ENCODE results near the gene TRAF7.

TRAF7 gene

DNA sequence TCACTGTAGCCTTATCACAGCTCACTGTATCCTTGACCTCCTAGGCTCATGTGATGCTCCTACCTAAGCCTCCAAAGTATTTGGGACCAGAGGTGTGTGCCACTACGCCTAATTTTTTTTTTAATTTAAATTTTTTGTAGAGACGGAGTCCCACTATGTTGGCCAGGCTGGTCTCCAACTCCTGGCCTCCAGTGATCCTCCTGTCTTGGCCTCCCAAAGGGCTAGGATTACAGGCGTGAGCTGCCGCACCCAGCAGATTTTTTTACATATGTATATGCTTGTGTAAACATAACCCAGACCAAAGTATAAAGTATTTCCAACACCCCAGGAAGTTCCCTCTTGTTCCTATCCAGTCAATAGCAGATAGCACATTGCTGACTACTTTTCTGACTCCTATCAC, 60.7 kb downstream of the TRAF7 start:
- Mint-ChIP-seq H3K4me1 (ENCODE audit: low read depth) (peaks cover 29% of the 10 kb centered on the region), H3K36me3 (ENCODE audit: low read depth) (peaks cover 25% of the 10 kb centered on the region), H3K4me3 (peak overlapping the region; percentile 32), H3K9me3 (no peaks in the 10 kb centered on the region), H3K27ac (peak overlapping the region; percentile 90), H3K27me3 (no peaks in the 10 kb centered on the region)
- intact Hi-C loops (cut with micrococcal nuclease) = no loop called here

DNA sequence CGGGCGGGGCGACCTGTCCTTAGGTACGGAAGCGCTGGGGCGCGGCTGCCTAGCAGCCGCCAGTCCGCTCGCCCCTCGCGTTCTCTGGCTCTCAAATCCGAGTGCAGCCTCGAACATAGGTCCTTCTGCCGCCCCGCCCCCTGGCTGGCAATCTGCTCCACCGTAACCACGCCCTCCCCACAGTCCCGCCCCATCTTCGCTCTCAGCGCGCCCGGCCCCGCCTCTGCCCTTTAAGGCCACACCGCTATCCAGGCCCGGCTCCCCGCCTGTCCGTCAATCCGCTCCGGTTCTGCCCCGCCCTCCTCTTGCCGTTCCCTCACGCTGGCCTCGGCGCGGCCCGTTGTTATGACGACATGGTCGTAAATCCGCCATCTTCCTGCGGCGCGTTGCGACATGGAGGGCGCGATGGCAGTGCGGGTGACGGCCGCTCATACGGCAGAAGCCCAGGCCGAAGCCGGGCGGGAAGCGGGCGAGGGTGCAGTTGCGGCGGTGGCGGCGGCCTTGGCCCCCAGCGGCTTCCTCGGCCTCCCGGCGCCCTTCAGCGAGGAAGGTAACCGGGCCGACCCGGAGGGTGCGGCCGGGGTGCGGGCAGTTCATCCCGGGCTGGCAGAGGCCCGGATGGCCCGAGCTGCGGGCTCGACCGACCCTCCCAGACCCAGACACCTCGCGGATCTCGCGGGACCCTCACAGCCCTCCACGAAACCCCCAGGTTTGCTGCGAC, 67.8 kb downstream of the TRAF7 start, which contains the start of gene E4F1:
Gene E4F1, plus strand, starts transcription at position 371 of the 721 bp plus-strand sequence. Its CDS starts 23 bp downstream, at position 394.
- H3K36me3 Mint-ChIP-seq (ENCODE audit: low read depth) = peaks cover 28% of the 10 kb centered on the region
- H3K27ac Mint-ChIP-seq = peak within 1 kb of the TSS; percentile 81
- peak within 1 kb of the TSS; percentile 84 for H3K4me3 Mint-ChIP-seq
- intact Hi-C loops (cut with micrococcal nuclease) = loop anchor here (1.0 kb wide), 3 partner anchors 8 to 28 kb away; partner anchors contain the start of genes ECI1 and MLST8
- H3K9me3 Mint-ChIP-seq = no peaks in the 10 kb centered on the region
- H3K27me3 Mint-ChIP-seq = no peaks in the 10 kb centered on the region
- H3K4me1 Mint-ChIP-seq (ENCODE audit: low read depth) = peaks cover 28% of the 10 kb centered on the region

DNA sequence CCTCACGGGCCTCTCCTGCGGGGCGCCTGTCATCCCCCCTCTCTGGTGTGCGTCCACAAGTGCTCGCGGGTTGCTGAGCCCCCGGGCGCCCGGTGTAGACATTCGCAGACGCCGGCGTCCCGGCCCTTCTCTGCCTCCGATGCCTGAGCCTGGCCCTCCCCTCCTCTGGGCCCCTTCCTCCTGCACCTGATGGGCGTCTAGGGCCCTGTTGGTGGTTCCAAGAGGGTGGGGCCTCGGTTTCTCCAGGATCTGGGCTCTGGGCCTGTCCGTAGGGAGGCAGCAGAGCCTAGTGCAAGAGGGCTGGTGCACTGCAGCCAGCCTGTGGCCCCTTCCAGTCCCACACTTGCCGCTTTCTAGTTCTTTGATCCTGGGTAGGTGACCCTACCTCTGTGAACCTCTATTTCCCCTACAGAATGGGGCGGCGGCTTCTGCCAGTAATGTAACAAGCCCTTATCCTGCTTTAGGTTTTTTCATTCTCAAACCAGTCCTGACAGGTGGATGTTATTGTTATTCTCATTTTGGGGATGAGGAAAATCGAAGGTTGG, 68.4 kb downstream of the TRAF7 start:
- no peaks in the 10 kb centered on the region for H3K9me3 Mint-ChIP-seq
- H3K4me1 Mint-ChIP-seq (ENCODE audit: low read depth) = peaks cover 28% of the 10 kb centered on the region
- peak overlapping the region; percentile 81 for H3K27ac Mint-ChIP-seq
- intact Hi-C loops (cut with micrococcal nuclease) = loop anchor here (1.0 kb wide), 3 partner anchors 9 to 27 kb away; partner anchors contain the start of genes ECI1 and MLST8
- peaks cover 34% of the 10 kb centered on the region for H3K36me3 Mint-ChIP-seq (ENCODE audit: low read depth)
- peak overlapping the region; percentile 84 for H3K4me3 Mint-ChIP-seq
- no peaks in the 10 kb centered on the region for H3K27me3 Mint-ChIP-seq

- peaks cover 37% of the 10 kb centered on the region for H3K4me1 Mint-ChIP-seq (ENCODE audit: low read depth)
- H3K4me3 Mint-ChIP-seq = no peak overlapping the region
- H3K9me3 Mint-ChIP-seq = no peaks in the 10 kb centered on the region
- H3K27ac Mint-ChIP-seq = no peak overlapping the region
- peaks cover 57% of the 10 kb centered on the region for H3K36me3 Mint-ChIP-seq (ENCODE audit: low read depth)
- intact Hi-C loops (cut with micrococcal nuclease) = no loop called here
- H3K27me3 Mint-ChIP-seq = no peaks in the 10 kb centered on the region
Observed at GRCh38 chr16:2226245-2226793, 70.7 kb downstream of the TRAF7 start.

- H3K36me3 Mint-ChIP-seq (ENCODE audit: low read depth) = peaks cover 63% of the 10 kb centered on the region
- peaks cover 37% of the 10 kb centered on the region for H3K4me1 Mint-ChIP-seq (ENCODE audit: low read depth)
- H3K27ac Mint-ChIP-seq = no peak overlapping the region
- H3K4me3 Mint-ChIP-seq = no peak overlapping the region
- intact Hi-C loops (cut with micrococcal nuclease) = no loop called here
- no peaks in the 10 kb centered on the region for H3K9me3 Mint-ChIP-seq
- H3K27me3 Mint-ChIP-seq = no peaks in the 10 kb centered on the region
Observed at GRCh38 chr16:2226918-2227317, 71.3 kb downstream of the TRAF7 start.
